SK-N-SH (cell line): ENCODE data around the gene PSMD9. TPM values are rescaled to one million over a fixed set of nuclear protein-coding genes. Genes with fewer than 3 reads are reported as not detected.
A peak's percentile ranks its signal among the peaks of the same experiment; 100 is the strongest.

Source experiments
- CTCF ChIA-PET: fragments of 300-600, 350-600 bp; formaldehyde crosslinking; extraction: SDS; loops from one replicate; lab custom pipeline; 2021; lab: Yijun Ruan, JAX
- POLR2A ChIA-PET: fragments of 350-600 bp; sonication (Branson Sonifier 250); formaldehyde crosslinking; extraction: SDS; loops from one replicate; lab custom pipeline; 2020; ENCODE audit warnings: antibody characterized with exemption, inconsistent platforms; lab: Yijun Ruan, JAX
- DNase-seq: peaks from one replicate; pipeline ENCODE4 v3.0.0; 2012
- H2AFZ ChIP-seq: fragments of 200-600 bp; sonication (generic); 2 replicates; pipeline ENCODE4 v1.8.1; 2016; ENCODE audit warnings: antibody characterized with exemption, mild to moderate bottlenecking, low read depth
- H3F3A ChIP-seq: fragments of 200-600 bp; sonication (generic); replicated peaks from 2 replicates; pipeline ENCODE3; 2016; ENCODE audit warnings: antibody characterized with exemption, mild to moderate bottlenecking; ENCODE audit not compliant: insufficient read depth
- H3K27ac ChIP-seq, 2 experiments: fragments of 200-500 bp in 1 of 2; fragments of 200-600 bp in 1 of 2; sonication (Bioruptor generic) in 1 of 2; sonication (generic), shearing (Covaris generic) in 1 of 2; 2 replicates each; pipeline versions ENCODE4 v1.5.1 to v1.6.1; 2014 to 2016; ENCODE audit warnings: low read depth in 2 of 2, inconsistent platforms in 1 of 2, low read length in 1 of 2, mild to moderate bottlenecking in 1 of 2, mixed read lengths in 1 of 2
- H3K27me3 ChIP-seq: fragments of 200-600 bp; sonication (generic), shearing (Covaris generic); 2 replicates; pipeline ENCODE4 v1.6.1; 2016; ENCODE audit warnings: mixed run types; ENCODE audit not compliant: insufficient read depth
- H3K36me3 ChIP-seq, 2 experiments: fragments of 200-500 bp in 1 of 2; fragments of 200-600 bp in 1 of 2; sonication (Bioruptor generic) in 1 of 2; sonication (generic) in 1 of 2; replicated peaks in 1 of 2; 2 replicates each; pipeline versions ENCODE3 to v1.5.1; 2014 to 2016; ENCODE audit warnings: low read length in 1 of 2, mild to moderate bottlenecking in 1 of 2; ENCODE audit not compliant: insufficient read depth in 2 of 2, control insufficient read depth in 1 of 2
- H3K4me1 ChIP-seq, 2 experiments: fragments of 200-500 bp in 1 of 2; fragments of 200-600 bp in 1 of 2; sonication (Bioruptor generic) in 1 of 2; sonication (generic), shearing (Covaris generic) in 1 of 2; 2 replicates each; pipeline versions ENCODE4 v1.5.1 to v1.6.1; 2014 to 2016; ENCODE audit warnings: low read depth in 1 of 2, low read length in 1 of 2, mixed run types in 1 of 2; ENCODE audit not compliant: insufficient read depth in 2 of 2, control insufficient read depth in 1 of 2
- H3K4me2 ChIP-seq: fragments of 200-600 bp; sonication (generic), shearing (Covaris generic); 2 replicates; pipeline ENCODE4 v1.6.1; 2017; ENCODE audit warnings: mixed run types
- H3K4me3 ChIP-seq, 2 experiments: fragments of 200-500 bp in 1 of 2; fragments of 200-600 bp in 1 of 2; sonication (Bioruptor generic) in 1 of 2; sonication (generic), shearing (Covaris generic) in 1 of 2; 2 replicates each; pipeline versions ENCODE4 v1.5.1 to v1.8.1; 2014 to 2016; ENCODE audit warnings: low read depth in 2 of 2, inconsistent platforms in 1 of 2, low read length in 1 of 2, mild to moderate bottlenecking in 1 of 2, mixed read lengths in 1 of 2, moderate library complexity in 1 of 2
- H3K79me2 ChIP-seq: fragments of 200-600 bp; sonication (generic); 2 replicates; pipeline ENCODE4 v1.8.1; 2017; ENCODE audit warnings: mild to moderate bottlenecking; ENCODE audit not compliant: insufficient read depth
- H3K9ac ChIP-seq: fragments of 200-600 bp; sonication (generic); 2 replicates; pipeline ENCODE4 v1.6.1; 2017; ENCODE audit warnings: mixed run types
- H3K9me2 ChIP-seq: fragments of 200-600 bp; sonication (generic); 2 replicates; pipeline ENCODE4 v1.6.1; 2017; ENCODE audit warnings: mixed run types
- H3K9me3 ChIP-seq: fragments of 200-600 bp; sonication (generic); 2 replicates; pipeline ENCODE4 v1.6.1; 2017; ENCODE audit warnings: mixed run types, mild to moderate bottlenecking, moderate library complexity
- H4K20me1 ChIP-seq: fragments of 200-600 bp; sonication (generic); 2 replicates; pipeline ENCODE4 v1.6.1; 2017; ENCODE audit warnings: mild to moderate bottlenecking, mixed run types; ENCODE audit not compliant: insufficient read depth
- FOSL2 ChIP-seq: IDR thresholded peaks from 2 replicates; pipeline ENCODE4 v1.4.0; 2012; ENCODE audit warnings: low read depth, mild to moderate bottlenecking, moderate library complexity, borderline replicate concordance
- FOXM1 ChIP-seq: IDR thresholded peaks from 2 replicates; pipeline ENCODE4 v1.4.0; 2012; ENCODE audit warnings: low read depth, mild to moderate bottlenecking
- MEF2A ChIP-seq: IDR thresholded peaks from 2 replicates; pipeline ENCODE4 v1.4.0; 2012; ENCODE audit warnings: low read depth, borderline replicate concordance
- RAD21 ChIP-seq: IDR thresholded peaks from 2 replicates; pipeline ENCODE4 v1.6.1; 2012; ENCODE audit warnings: mild to moderate bottlenecking, low read length
- SIN3A ChIP-seq: IDR thresholded peaks from 2 replicates; pipeline ENCODE4 v1.6.1; 2012; ENCODE audit warnings: low read depth, mild to moderate bottlenecking, low read length, moderate library complexity, borderline replicate concordance
- SMC3 ChIP-seq: IDR thresholded peaks from 2 replicates; pipeline ENCODE4 v1.6.1; 2012; ENCODE audit warnings: low read depth, low read length, improper control_type of control experiment
- TEAD4 ChIP-seq: IDR thresholded peaks from 2 replicates; pipeline ENCODE4 v1.4.0; 2012; ENCODE audit warnings: mild to moderate bottlenecking, borderline replicate concordance; ENCODE audit not compliant: insufficient read depth
- YY1 ChIP-seq: IDR thresholded peaks from 2 replicates; pipeline ENCODE4 v1.4.0; 2012; ENCODE audit warnings: low read depth, mild to moderate bottlenecking
- WGBS: methylation state at CpG from one replicate; pipeline ENCODE4 v1.1.6; 2017; ENCODE audit warnings: low lambda C conversion rate; 5-methylcytosine and 5-hydroxymethylcytosine counted together
- polyA plus RNA-seq, 3 experiments: library from polyadenylated mRNA; depleted of rRNA; stranded (reverse); fragments of >200 nt; gene quantifications; 2 replicates each; pipeline ENCODE4 v1.2.3, GENCODE V29; 2012
- TF ChIP-seq, protein P1 (sequence below): fragments of 200-600 bp; sonication (generic); IDR thresholded peaks from 2 replicates; pipeline ENCODE4 v1.6.1; 2017; ENCODE audit warnings: antibody characterized with exemption, mild to moderate bottlenecking, moderate library complexity
- TF ChIP-seq, protein P2 (sequence below): IDR thresholded peaks from 2 replicates; pipeline ENCODE4 v1.4.0; 2012; ENCODE audit warnings: low read depth, borderline replicate concordance
- TF ChIP-seq, protein P3 (sequence below): IDR thresholded peaks from 2 replicates; pipeline ENCODE4 v1.4.0; 2012; ENCODE audit warnings: low read depth
- TF ChIP-seq, protein P4 (sequence below): IDR thresholded peaks from 2 replicates; pipeline ENCODE4 v1.4.0; 2012; ENCODE audit warnings: low read depth, borderline replicate concordance

Gene PSMD9
- polyA plus RNA-seq, 1 of the 3 experiments (the other 2 are of a cell fraction), result 227 TPM

DNA sequence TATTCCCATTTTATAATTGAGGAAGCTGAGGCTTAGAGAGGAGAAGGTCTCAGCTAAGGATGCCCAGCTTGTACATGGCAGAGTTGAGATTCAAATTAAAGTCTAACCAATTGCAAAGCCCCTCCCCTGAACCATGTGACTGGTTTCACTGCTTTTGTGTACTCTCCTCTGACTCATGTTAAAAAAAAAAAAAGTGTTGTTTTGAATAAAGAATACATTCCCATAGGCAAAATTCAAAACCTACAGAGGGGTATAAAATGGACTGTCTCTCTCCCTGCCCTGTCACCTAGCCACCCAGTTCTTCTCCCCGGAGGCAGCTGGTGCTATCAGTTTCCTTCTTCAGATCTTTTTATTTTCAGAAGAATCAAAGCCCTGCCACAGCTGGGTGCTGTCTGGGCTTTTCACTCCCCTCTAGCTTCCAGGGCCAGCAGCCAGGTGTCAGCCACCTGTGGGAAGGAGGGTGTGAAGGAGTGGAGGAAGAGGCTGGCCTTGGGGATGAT, 5.4 kb downstream of the PSMD9 start:
- 74% methylated on average over 1 of the region's 1 CpG for WGBS
- peaks cover 25% of the 10 kb centered on the region for H3F3A ChIP-seq
- CTCF ChIA-PET, result interaction anchor here (0.9 to 10.2 kb wide), 3 partner anchors 22 to 99 kb away, joined by 3 to 186 read pairs (median 65); partner anchors contain the start of gene RHOF

DNA sequence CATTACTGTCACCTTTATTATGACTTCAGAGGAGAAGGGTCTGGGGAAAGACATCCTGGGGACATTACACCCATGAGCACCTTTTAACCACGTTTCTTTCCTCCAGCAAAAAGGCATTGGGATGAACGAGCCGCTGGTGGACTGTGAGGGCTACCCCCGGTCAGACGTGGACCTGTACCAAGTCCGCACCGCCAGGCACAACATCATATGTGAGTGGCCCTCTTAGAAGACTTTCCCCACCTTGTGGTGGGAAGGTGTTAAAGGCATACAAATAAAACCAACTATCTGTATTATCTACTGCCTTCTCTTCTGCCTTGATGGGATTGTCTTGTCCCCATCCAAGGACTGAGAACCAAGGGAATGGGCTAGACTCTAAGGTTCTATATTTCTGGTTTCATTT, 6.0 kb downstream of the PSMD9 start:
- WGBS, result 79% methylated on average over 7 of the region's 7 CpGs
- peak overlapping the region in 1 of 2 experiments; percentile 64; a peak in 2 of 4 replicates for H3K27ac ChIP-seq
- H3K4me3 ChIP-seq, result no peak overlapping the region
- H3F3A ChIP-seq, result peaks cover 19% of the 10 kb centered on the region
- H3K9me2 ChIP-seq, result no peaks in the 10 kb centered on the region
- H3K36me3 ChIP-seq, result peaks cover 11 to 46% of the 10 kb centered on the region in 2 experiments
- peaks cover 90% of the 10 kb centered on the region for H3K79me2 ChIP-seq
- H3K4me2 ChIP-seq, result 0 out of 2 replicates have a peak overlapping the region, but pooled peaks have one; percentile 63
- ChIA-PET POLR2A (no interaction called here), CTCF (interaction anchor here (1.6 to 10.2 kb wide), 3 partner anchors 84 to 100 kb away, joined by 12 to 186 read pairs (median 65); partner anchors contain the start of gene RHOF)
- H3K4me1 ChIP-seq, result peaks cover 4 to 18% of the 10 kb centered on the region in 2 experiments; a peak in 2 of 4 replicates
- peak; percentile 49 for DNase-seq
- H2AFZ ChIP-seq, result no peak overlapping the region
- peaks cover 17% of the 10 kb centered on the region for H4K20me1 ChIP-seq
- H3K9ac ChIP-seq, result no peak overlapping the region
- no peaks in the 10 kb centered on the region for H3K27me3 ChIP-seq
- no peak for TF ChIP-seq FOXM1
- peak; percentile 40 for TF ChIP-seq RAD21
- TF ChIP-seq MEF2A, result no peak
- 0 out of 2 replicates have a peak, but pooled peaks have one; percentile 10 for TF ChIP-seq SMC3
- TF ChIP-seq, protein P1, sequence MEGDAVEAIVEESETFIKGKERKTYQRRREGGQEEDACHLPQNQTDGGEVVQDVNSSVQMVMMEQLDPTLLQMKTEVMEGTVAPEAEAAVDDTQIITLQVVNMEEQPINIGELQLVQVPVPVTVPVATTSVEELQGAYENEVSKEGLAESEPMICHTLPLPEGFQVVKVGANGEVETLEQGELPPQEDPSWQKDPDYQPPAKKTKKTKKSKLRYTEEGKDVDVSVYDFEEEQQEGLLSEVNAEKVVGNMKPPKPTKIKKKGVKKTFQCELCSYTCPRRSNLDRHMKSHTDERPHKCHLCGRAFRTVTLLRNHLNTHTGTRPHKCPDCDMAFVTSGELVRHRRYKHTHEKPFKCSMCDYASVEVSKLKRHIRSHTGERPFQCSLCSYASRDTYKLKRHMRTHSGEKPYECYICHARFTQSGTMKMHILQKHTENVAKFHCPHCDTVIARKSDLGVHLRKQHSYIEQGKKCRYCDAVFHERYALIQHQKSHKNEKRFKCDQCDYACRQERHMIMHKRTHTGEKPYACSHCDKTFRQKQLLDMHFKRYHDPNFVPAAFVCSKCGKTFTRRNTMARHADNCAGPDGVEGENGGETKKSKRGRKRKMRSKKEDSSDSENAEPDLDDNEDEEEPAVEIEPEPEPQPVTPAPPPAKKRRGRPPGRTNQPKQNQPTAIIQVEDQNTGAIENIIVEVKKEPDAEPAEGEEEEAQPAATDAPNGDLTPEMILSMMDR, result peak; percentile 38; the same call in 1 of the 2 replicates
- H3K9me3 ChIP-seq, result no peaks in the 10 kb centered on the region

More for the DNA sequence above, 5.4 kb downstream of the PSMD9 start:
- DNase-seq, result no peak
- no peaks in the 10 kb centered on the region for H3K9me2 ChIP-seq
- POLR2A ChIA-PET, result no interaction called here
- peak overlapping the region in 1 of 2 experiments; percentile 64; a peak in 2 of 4 replicates for H3K27ac ChIP-seq
- H3K9me3 ChIP-seq, result no peaks in the 10 kb centered on the region
- H3K79me2 ChIP-seq, result peaks cover 95% of the 10 kb centered on the region
- peak overlapping the region; percentile 32 for H3K9ac ChIP-seq
- peaks cover 5 to 45% of the 10 kb centered on the region in 2 experiments for H3K36me3 ChIP-seq
- H2AFZ ChIP-seq, result no peak overlapping the region
- H4K20me1 ChIP-seq, result peaks cover 14% of the 10 kb centered on the region
- H3K4me3 ChIP-seq, result no peak overlapping the region
- peaks cover 8 to 18% of the 10 kb centered on the region in 2 experiments; a peak in 2 of 4 replicates for H3K4me1 ChIP-seq
- TF ChIP-seq, protein P2, sequence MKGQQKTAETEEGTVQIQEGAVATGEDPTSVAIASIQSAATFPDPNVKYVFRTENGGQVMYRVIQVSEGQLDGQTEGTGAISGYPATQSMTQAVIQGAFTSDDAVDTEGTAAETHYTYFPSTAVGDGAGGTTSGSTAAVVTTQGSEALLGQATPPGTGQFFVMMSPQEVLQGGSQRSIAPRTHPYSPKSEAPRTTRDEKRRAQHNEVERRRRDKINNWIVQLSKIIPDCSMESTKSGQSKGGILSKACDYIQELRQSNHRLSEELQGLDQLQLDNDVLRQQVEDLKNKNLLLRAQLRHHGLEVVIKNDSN, result peak; percentile 77
- TF ChIP-seq YY1 (no peak), TEAD4 (no peak), FOSL2 (peak; percentile 42; the same call in 1 of the 2 replicates), SIN3A (no peak)
- TF ChIP-seq, protein P3, sequence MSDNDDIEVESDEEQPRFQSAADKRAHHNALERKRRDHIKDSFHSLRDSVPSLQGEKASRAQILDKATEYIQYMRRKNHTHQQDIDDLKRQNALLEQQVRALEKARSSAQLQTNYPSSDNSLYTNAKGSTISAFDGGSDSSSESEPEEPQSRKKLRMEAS, result 0 out of 2 replicates have a peak, but pooled peaks have one; percentile 16
- TF ChIP-seq, protein P4, sequence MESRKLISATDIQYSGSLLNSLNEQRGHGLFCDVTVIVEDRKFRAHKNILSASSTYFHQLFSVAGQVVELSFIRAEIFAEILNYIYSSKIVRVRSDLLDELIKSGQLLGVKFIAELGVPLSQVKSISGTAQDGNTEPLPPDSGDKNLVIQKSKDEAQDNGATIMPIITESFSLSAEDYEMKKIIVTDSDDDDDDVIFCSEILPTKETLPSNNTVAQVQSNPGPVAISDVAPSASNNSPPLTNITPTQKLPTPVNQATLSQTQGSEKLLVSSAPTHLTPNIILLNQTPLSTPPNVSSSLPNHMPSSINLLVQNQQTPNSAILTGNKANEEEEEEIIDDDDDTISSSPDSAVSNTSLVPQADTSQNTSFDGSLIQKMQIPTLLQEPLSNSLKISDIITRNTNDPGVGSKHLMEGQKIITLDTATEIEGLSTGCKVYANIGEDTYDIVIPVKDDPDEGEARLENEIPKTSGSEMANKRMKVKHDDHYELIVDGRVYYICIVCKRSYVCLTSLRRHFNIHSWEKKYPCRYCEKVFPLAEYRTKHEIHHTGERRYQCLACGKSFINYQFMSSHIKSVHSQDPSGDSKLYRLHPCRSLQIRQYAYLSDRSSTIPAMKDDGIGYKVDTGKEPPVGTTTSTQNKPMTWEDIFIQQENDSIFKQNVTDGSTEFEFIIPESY, result no peak
- no peaks in the 10 kb centered on the region for H3K27me3 ChIP-seq
- peak overlapping the region; percentile 63 for H3K4me2 ChIP-seq
